Peyer's patch (tissue), 4 donors: ENCODE data around the gene POLR3H. TPM values are rescaled to one million over a fixed set of nuclear protein-coding genes. Genes with fewer than 3 reads are reported as not detected.

Experiments
- DNase-seq, 3 donors: peaks; one replicate each; pipeline ENCODE4 v3.0.0-alpha.2; 2017 to 2019
- H3K27ac ChIP-seq, 4 donors: fragments of 200-600 bp; sonication (generic); one replicate each; pipeline ENCODE4 v1.5.1; 2016 to 2019
- H3K27me3 ChIP-seq, 2 donors: fragments of 200-600 bp; sonication (generic); one replicate each; pipeline ENCODE4 v1.5.1; 2019
- H3K36me3 ChIP-seq, 3 donors: fragments of 200-600 bp; sonication (generic); one replicate each; pipeline ENCODE4 v1.5.1; 2016 to 2019
- H3K4me1 ChIP-seq, 4 donors: fragments of 200-600 bp; sonication (generic); one replicate each; pipeline ENCODE4 v1.5.1; 2016 to 2019
- H3K4me3 ChIP-seq, 4 donors: fragments of 200-600 bp; sonication (generic); 1 replicate in 3 of 4; 2 replicates in 1 of 4; pipeline ENCODE4 v1.5.1; 2016 to 2019; ENCODE audit warnings: mild to moderate bottlenecking in 1 of 4
- H3K9me3 ChIP-seq, 4 donors: fragments of 200-600 bp; sonication (generic); one replicate each; pipeline ENCODE4 v1.5.1; 2016 to 2019; ENCODE audit warnings: mild to moderate bottlenecking in 1 of 4
- POLR2A ChIP-seq, 2 donors: fragments of 450-650 bp; IDR thresholded peaks; one replicate each; pipeline ENCODE4 v1.5.1; 2017; ENCODE audit warnings: antibody characterized with exemption in 2 of 2, mild to moderate bottlenecking in 2 of 2, moderate library complexity in 2 of 2
- total RNA-seq, 4 donors: library from RNA; depleted of rRNA; stranded (reverse); fragments of >200 nt; gene quantifications; one replicate each; pipeline ENCODE4 v1.1.0, GENCODE V29; 2016
- TF ChIP-seq, protein P1 (sequence below), 6 experiments: fragments of 450-650 bp in 4 of 6; fragments of 200-600 bp in 2 of 6; sonication (generic) in 1 of 6; IDR thresholded peaks; one replicate each; pipeline ENCODE4 v1.5.1; 2017 to 2019; ENCODE audit warnings: antibody characterized with exemption in 6 of 6, mild to moderate bottlenecking in 3 of 6, moderate library complexity in 1 of 6

The POLR3H gene
- total RNA-seq, 4 donors from 2014 or later: 9.5 to 14.9 (median 13.0) TPM

DNA sequence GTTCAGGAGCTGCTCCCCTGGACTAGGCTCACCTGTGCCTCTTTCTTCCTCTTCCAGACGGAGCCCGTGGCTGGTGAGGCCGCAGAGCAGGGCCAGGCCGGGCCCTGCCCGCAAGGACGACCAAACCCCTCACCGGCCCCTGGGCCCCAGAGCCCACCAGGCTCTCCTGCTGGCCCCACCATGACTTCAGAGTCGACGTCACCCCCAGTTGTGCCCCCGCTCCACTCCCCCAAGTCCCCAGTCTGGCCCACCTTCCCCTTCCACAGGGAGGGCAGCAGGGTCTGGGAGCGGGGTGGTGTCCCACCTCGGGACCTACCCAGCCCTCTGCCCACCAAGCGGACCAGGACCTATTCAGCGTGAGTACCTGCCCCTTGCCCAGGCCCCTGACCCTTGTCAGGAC, 27.5 kb upstream of the POLR3H start:
- Histone ChIP-seq H3K4me3 (no peak overlapping the region), H3K9me3 (no peaks in the 10 kb centered on the region), H3K27ac (no peak overlapping the region), H3K4me1 (no peaks in the 10 kb centered on the region), H3K27me3 (no peaks in the 10 kb centered on the region), H3K36me3 (peaks cover 0 to 12% (median 0%) of the 10 kb centered on the region in 3 donors)
- TF ChIP-seq POLR2A (IDR thresholded peaks at IDR 0.05): no peak
- TF ChIP-seq, protein P1, sequence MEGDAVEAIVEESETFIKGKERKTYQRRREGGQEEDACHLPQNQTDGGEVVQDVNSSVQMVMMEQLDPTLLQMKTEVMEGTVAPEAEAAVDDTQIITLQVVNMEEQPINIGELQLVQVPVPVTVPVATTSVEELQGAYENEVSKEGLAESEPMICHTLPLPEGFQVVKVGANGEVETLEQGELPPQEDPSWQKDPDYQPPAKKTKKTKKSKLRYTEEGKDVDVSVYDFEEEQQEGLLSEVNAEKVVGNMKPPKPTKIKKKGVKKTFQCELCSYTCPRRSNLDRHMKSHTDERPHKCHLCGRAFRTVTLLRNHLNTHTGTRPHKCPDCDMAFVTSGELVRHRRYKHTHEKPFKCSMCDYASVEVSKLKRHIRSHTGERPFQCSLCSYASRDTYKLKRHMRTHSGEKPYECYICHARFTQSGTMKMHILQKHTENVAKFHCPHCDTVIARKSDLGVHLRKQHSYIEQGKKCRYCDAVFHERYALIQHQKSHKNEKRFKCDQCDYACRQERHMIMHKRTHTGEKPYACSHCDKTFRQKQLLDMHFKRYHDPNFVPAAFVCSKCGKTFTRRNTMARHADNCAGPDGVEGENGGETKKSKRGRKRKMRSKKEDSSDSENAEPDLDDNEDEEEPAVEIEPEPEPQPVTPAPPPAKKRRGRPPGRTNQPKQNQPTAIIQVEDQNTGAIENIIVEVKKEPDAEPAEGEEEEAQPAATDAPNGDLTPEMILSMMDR (IDR thresholded peaks at IDR 0.05): no peak
- peak in 1 of 3 donors; percentile 45 for DNase-seq

DNA sequence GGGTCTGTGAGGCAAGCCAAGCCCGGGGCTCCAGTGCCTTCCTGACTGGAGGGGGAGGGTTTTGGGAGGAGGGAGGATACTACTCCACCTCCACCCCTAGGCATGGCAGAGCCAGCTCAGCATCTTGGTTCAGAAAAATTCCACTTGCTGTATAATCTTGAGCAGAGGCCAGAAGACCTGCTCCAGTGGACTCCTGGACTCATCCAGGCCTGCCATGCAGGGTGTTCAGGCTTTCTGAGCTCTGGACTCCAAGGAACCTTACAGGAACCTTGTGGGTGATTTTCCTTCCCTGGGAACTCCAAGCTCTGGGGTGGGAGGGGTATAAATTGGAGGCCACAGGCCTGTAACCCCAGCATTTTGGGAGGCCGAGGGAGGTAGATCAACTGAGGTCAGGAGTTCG, 26.0 kb upstream of the POLR3H start:
- no peak for TF ChIP-seq POLR2A (IDR thresholded peaks at IDR 0.05)
- TF ChIP-seq, protein P1 (IDR thresholded peaks at IDR 0.05): no peak
- Histone ChIP-seq H3K9me3 (no peaks in the 10 kb centered on the region), H3K36me3 (no peaks in the 10 kb centered on the region), H3K4me3 (no peak overlapping the region), H3K4me1 (no peaks in the 10 kb centered on the region), H3K27ac (no peak overlapping the region), H3K27me3 (no peaks in the 10 kb centered on the region)
- peak in 1 of 3 donors; percentile 37 for DNase-seq

DNA sequence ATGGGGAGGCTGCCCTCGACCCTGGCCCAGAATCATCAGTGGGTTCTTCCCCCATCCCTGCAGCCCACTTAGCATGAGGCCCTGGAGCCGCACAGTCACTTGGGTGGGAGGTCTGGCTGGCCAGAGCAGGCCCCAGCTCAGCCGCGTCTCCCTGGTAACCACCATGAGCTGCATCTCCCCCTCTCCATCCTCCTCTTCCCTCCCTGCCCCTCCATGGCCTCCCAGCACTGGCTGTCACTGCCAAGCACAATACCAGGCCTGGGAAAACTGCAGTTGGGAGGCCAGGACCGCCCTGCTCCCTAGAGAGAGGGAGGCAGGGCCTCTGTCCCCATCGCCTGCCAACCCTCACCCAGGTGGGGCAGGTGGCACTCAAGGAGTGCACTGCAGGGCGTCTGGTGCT, 24.5 kb upstream of the POLR3H start:
- Histone ChIP-seq H3K36me3 (no peaks in the 10 kb centered on the region), H3K27me3 (no peaks in the 10 kb centered on the region), H3K4me1 (no peaks in the 10 kb centered on the region), H3K27ac (no peak overlapping the region), H3K9me3 (no peaks in the 10 kb centered on the region), H3K4me3 (no peak overlapping the region)
- TF ChIP-seq, protein P1 (IDR thresholded peaks at IDR 0.05): no peak
- no peak for TF ChIP-seq POLR2A (IDR thresholded peaks at IDR 0.05)
- peak in 1 of 3 donors; percentile 46 for DNase-seq

DNA sequence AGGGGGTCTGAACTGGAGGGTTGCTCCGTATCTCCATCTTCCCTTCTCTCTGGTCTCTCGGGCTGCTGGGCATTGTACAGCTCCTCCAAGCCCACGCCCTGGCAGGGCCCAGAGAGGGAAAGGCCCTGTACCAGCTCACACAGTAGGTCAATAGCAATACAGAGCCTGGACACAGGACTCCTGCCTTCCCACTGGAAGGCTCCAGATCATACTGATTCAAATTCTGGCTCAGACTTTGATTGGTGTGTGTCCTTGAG, 23.2 kb upstream of the POLR3H start:
- TF ChIP-seq, protein P1 (IDR thresholded peaks at IDR 0.05): no peak
- no peak for TF ChIP-seq POLR2A (IDR thresholded peaks at IDR 0.05)
- no peaks in the 10 kb centered on the region for H3K27me3 ChIP-seq
- H3K4me3 ChIP-seq: no peak overlapping the region
- no peaks in the 10 kb centered on the region for H3K4me1 ChIP-seq
- H3K27ac ChIP-seq: no peak overlapping the region
- H3K9me3 ChIP-seq: no peaks in the 10 kb centered on the region
- no peak for DNase-seq
- H3K36me3 ChIP-seq: no peaks in the 10 kb centered on the region

DNA sequence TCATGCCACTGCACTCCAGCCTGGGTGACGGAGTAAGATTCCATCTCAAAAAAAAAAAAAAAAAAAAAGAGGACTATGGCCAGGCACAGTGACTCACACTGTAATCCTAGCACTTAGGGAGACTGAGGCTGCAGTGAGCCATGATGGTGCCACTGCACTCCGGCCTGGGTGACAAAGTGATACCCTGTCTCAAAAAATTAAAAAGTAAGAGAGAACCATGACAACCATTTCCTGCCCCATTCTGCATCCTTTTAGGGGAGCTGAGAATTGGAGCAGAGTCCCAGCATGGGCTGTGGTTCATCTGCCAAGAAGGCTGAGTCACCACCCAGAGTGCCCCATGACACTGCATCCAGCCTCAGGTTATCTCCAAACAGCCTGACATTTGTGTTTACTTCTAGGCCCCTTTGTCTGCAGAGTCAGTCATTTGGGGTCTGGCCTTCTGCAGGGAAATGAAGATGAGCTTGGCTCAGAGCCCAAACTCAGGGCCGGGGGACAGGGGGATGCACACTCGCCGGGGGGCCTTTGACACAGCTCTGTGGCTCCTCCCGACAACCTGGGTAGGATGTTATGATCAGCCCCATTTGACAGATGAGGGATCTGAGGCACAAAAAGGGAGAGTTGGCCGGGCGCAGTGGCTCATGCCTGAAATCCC, 21.3 kb upstream of the POLR3H start:
- peaks cover 0 to 3% of the 10 kb centered on the region in 2 donors for H3K27me3 ChIP-seq
- peak in 1 of 3 donors; percentile 49 for DNase-seq
- no peak overlapping the region for H3K4me3 ChIP-seq
- no peaks in the 10 kb centered on the region for H3K36me3 ChIP-seq
- peak overlapping the region in 2 of 4 donors; percentile 26 to 50 for H3K27ac ChIP-seq
- TF ChIP-seq, protein P1 (IDR thresholded peaks at IDR 0.05): no peak
- no peak for TF ChIP-seq POLR2A (IDR thresholded peaks at IDR 0.05)
- H3K4me1 ChIP-seq: no peaks in the 10 kb centered on the region
- no peaks in the 10 kb centered on the region for H3K9me3 ChIP-seq

DNA sequence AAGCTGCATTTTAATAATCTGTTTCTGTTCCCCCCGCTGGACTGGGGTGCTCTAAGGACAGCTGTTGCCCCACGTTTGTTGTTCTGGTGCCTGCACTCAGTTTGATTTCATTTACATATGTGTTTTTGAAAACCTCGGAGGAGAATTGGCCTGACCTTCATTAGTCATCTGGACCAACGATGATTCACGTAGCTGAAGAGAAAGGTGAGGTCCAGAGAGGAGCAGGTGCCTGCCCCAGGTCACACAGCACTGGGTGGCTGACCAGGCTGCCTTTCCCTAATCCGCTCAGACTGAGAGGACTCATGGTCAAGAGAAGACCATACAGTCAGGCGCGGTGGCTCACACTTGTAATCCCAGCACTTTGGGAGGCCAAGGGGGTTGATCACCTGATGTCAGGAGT, 20.3 kb upstream of the POLR3H start:
- H3K4me1 ChIP-seq: no peaks in the 10 kb centered on the region
- no peaks in the 10 kb centered on the region for H3K9me3 ChIP-seq
- H3K27ac ChIP-seq: peak overlapping the region in 1 of 4 donors; percentile 50
- TF ChIP-seq POLR2A (IDR thresholded peaks at IDR 0.05): no peak
- TF ChIP-seq, protein P1 (IDR thresholded peaks at IDR 0.05): no peak
- H3K4me3 ChIP-seq: no peak overlapping the region
- no peaks in the 10 kb centered on the region for H3K36me3 ChIP-seq
- peaks cover 0 to 3% of the 10 kb centered on the region in 2 donors for H3K27me3 ChIP-seq
- DNase-seq: peak in 1 of 3 donors; percentile 10
